Esophagus squamous epithelium (tissue), 4 donors: ENCODE results near the gene AQP5.

Experiments
- CTCF ChIP-seq, 6 experiments: fragments of 450-650 bp in 4 of 6; fragments of 200-600 bp in 2 of 6; sonication (generic) in 2 of 6; IDR thresholded peaks; one replicate each; pipeline ENCODE4 v1.5.1; 2016 to 2019; ENCODE audit warnings: antibody characterized with exemption in 6 of 6, mild to moderate bottlenecking in 4 of 6, moderate library complexity in 4 of 6
- POLR2A ChIP-seq, 4 donors: fragments of 450-650 bp; IDR thresholded peaks; one replicate each; pipeline ENCODE4 v1.6.1; 2017; ENCODE audit warnings: antibody characterized with exemption in 4 of 4, mild to moderate bottlenecking in 4 of 4, moderate library complexity in 3 of 4

DNA sequence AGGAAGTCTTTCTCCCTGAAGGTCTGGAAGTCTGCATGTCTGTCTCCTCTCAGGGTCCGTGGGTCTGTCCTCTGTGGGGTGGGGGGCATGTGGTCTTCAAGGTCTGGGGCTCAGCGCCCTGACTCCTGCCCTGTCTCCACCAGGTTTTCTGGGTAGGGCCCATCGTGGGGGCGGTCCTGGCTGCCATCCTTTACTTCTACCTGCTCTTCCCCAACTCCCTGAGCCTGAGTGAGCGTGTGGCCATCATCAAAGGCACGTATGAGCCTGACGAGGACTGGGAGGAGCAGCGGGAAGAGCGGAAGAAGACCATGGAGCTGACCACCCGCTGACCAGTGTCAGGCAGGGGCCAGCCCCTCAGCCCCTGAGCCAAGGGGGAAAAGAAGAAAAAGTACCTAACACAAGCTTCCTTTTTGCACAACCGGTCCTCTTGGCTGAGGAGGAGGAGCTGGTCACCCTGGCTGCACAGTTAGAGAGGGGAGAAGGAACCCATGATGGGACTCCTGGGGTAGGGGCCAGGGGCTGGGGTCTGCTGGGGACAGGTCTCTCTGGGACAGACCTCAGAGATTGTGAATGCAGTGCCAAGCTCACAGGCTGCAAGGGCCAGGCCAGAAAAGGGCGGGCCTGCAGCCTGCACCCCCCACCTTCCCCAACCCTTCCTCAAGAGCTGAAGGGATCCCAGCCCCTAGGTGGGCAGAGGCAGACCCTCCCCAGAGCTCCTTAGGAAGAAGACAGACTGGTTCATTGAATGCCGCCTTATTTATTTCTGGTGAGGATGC lies 3.4 kb downstream of the AQP5 start:
- TF ChIP-seq CTCF (IDR thresholded peaks at IDR 0.05): no peak
- TF ChIP-seq POLR2A (IDR thresholded peaks at IDR 0.05): no peak
